Caco-2 (cell line): ENCODE data around the gene WDR72. TPM values are rescaled to one million over a fixed set of nuclear protein-coding genes. Genes with fewer than 3 reads are reported as not detected.

Source experiments
- BruUV-seq: library from RNA; stranded (reverse); fragments of 400-500 nt; replicated peaks from 2 replicates; lab custom pipeline; 2021; lab: Mats Ljungman, UMichigan
- CTCF ChIA-PET: fragments of 300-600 bp; sonication (Branson Sonifier 250); formaldehyde crosslinking; loops from one replicate; lab custom pipeline; 2022; ENCODE audit warnings: antibody characterized with exemption; lab: Charles Lee
- POLR2A ChIA-PET: fragments of 300-600 bp; sonication (Branson Sonifier 250); formaldehyde crosslinking; loops from one replicate; lab custom pipeline; 2022; ENCODE audit warnings: antibody characterized with exemption; lab: Charles Lee
- DNase-seq, 2 experiments: peaks; one replicate each; pipeline versions ENCODE4 v3.0.0 to v3.0.0-alpha.2; 2020 to 2022
- H3K27me3 ChIP-seq: replicated peaks from 2 replicates; pipeline ENCODE4 v1.6.0; 2011; ENCODE audit warnings: low read length; ENCODE audit not compliant: control insufficient read depth, insufficient read depth
- H3K36me3 ChIP-seq: 2 replicates; pipeline ENCODE4 v1.5.1; 2011; ENCODE audit warnings: low read length; ENCODE audit not compliant: control insufficient read depth, insufficient read depth
- H3K4me1 ChIP-seq: fragments of 250-450 bp; sonication (Bioruptor Pico); 2 replicates; pipeline ENCODE4 v1.5.1; 2020; ENCODE audit warnings: mild to moderate bottlenecking
- H3K4me3 ChIP-seq: 2 replicates; pipeline ENCODE4 v1.5.1; 2011; ENCODE audit warnings: low read depth, mild to moderate bottlenecking, control low read depth, low read length
- H3K9me3 ChIP-seq: fragments of 250-450 bp; sonication (Bioruptor Pico); 2 replicates; pipeline ENCODE4 v1.5.1; 2020; ENCODE audit warnings: mild to moderate bottlenecking, moderate library complexity
- H3K27ac Mint-ChIP-seq: one replicate; pipeline ENCODE4 v1.8.0; 2022; ENCODE audit warnings: mixed read lengths; ENCODE audit not compliant: unreplicated experiment
- H3K27me3 Mint-ChIP-seq: one replicate; pipeline ENCODE4 v1.8.0; 2022; ENCODE audit warnings: mixed read lengths; ENCODE audit not compliant: insufficient read depth, unreplicated experiment
- H3K36me3 Mint-ChIP-seq: one replicate; pipeline ENCODE4 v1.8.0; 2022; ENCODE audit warnings: mild to moderate bottlenecking, mixed read lengths; ENCODE audit not compliant: insufficient read depth, unreplicated experiment
- H3K4me1 Mint-ChIP-seq: one replicate; pipeline ENCODE4 v1.8.0; 2022; ENCODE audit warnings: low read depth, mixed read lengths; ENCODE audit not compliant: unreplicated experiment
- H3K4me3 Mint-ChIP-seq: one replicate; pipeline ENCODE4 v1.8.0; 2022; ENCODE audit warnings: mild to moderate bottlenecking, moderate library complexity, mixed read lengths; ENCODE audit not compliant: unreplicated experiment
- H3K9me3 Mint-ChIP-seq: one replicate; pipeline ENCODE4 v1.8.0; 2022; ENCODE audit warnings: mixed read lengths; ENCODE audit not compliant: unreplicated experiment
- CTCF ChIP-seq, 2 experiments: fragments of 200-600 bp in 1 of 2; IDR thresholded peaks; 1 replicate in 1 of 2; 2 replicates in 1 of 2; pipeline versions ENCODE4 v1.5.1 to v1.8.0; 2011 to 2022; ENCODE audit warnings: antibody characterized with exemption in 1 of 2, control low read depth in 1 of 2, inconsistent platforms in 1 of 2, low read depth in 1 of 2, low read length in 1 of 2, mild to moderate bottlenecking in 1 of 2, moderate library complexity in 1 of 2; ENCODE audit not compliant: insufficient read depth in 1 of 2, severe bottlenecking in 1 of 2, unreplicated experiment in 1 of 2
- intact Hi-C: fragments of 100-400 bp; cut with micrococcal nuclease; formaldehyde crosslinking; loops from one replicate; pipeline ENCODE4 v1.10.0; 2022; ENCODE audit not compliant: unreplicated experiment
- total RNA-seq: library from RNA; stranded (reverse); gene quantifications from 2 replicates; pipeline ENCODE4 v1.2.3, GENCODE V29; 2022

WDR72 gene
- total RNA-seq, 1 experiment from 2014 or later, result 11.2 TPM

- intact Hi-C loops, result no loop called here
- no peaks in the 10 kb centered on the region for H3K9me3 Mint-ChIP-seq
- BruUV-seq, result no TSS peak
- Histone ChIP-seq H3K27me3 (no peaks in the 10 kb centered on the region), H3K4me3 (no peak overlapping the region), H3K9me3 (no peaks in the 10 kb centered on the region), H3K36me3 (no peaks in the 10 kb centered on the region), H3K4me1 (no peaks in the 10 kb centered on the region)
- H3K4me3 Mint-ChIP-seq, result no peak overlapping the region
- no peaks in the 10 kb centered on the region for H3K4me1 Mint-ChIP-seq
- TF ChIP-seq CTCF (IDR thresholded peaks at IDR 0.05; ENCODE audit: insufficient read depth in 1 of 2, low read depth in 1 of 2, low read length in 1 of 2, severe bottlenecking in 1 of 2, unreplicated experiment in 1 of 2), result no peak
- no peaks in the 10 kb centered on the region for H3K36me3 Mint-ChIP-seq
- ChIA-PET POLR2A (no interaction called here), CTCF (no interaction called here)
- H3K27me3 Mint-ChIP-seq, result peaks cover 2% of the 10 kb centered on the region
- no peak overlapping the region for H3K27ac Mint-ChIP-seq
- DNase-seq, result no peak
These were observed 286.6 kb downstream of the WDR72 start for GRCh38 chr15:53472883-53473282.

GRCh38 chr15:53472210-53472609 lies 287.3 kb downstream of the WDR72 start:
- Histone ChIP-seq H3K27me3 (no peaks in the 10 kb centered on the region; the same call in 1 of the 2 replicates), H3K36me3 (no peaks in the 10 kb centered on the region), H3K4me1 (no peaks in the 10 kb centered on the region), H3K9me3 (no peaks in the 10 kb centered on the region), H3K4me3 (no peak overlapping the region)
- POLR2A ChIA-PET, result no interaction called here
- TF ChIP-seq CTCF (IDR thresholded peaks at IDR 0.05; ENCODE audit: insufficient read depth in 1 of 2, low read depth in 1 of 2, low read length in 1 of 2, severe bottlenecking in 1 of 2, unreplicated experiment in 1 of 2), result no peak
- Mint-ChIP-seq H3K9me3 (no peaks in the 10 kb centered on the region), H3K27ac (no peak overlapping the region), H3K27me3 (peaks cover 2% of the 10 kb centered on the region), H3K4me1 (no peaks in the 10 kb centered on the region), H3K4me3 (no peak overlapping the region), H3K36me3 (no peaks in the 10 kb centered on the region)
- CTCF ChIA-PET, result no interaction called here
- DNase-seq, result no peak
- no TSS peak for BruUV-seq
- intact Hi-C loops, result no loop called here

GRCh38 chr15:53470743-53471142 lies 288.7 kb downstream of the WDR72 start:
- BruUV-seq, result no TSS peak

More at GRCh38 chr15:53470743-53471142, 288.7 kb downstream of the WDR72 start:
- H3K27me3 ChIP-seq, result no peaks in the 10 kb centered on the region; the same call in 1 of the 2 replicates
- no peaks in the 10 kb centered on the region for H3K4me1 Mint-ChIP-seq
- intact Hi-C loops, result no loop called here
- ChIA-PET POLR2A (no interaction called here), CTCF (no interaction called here)
- peaks cover 2% of the 10 kb centered on the region for H3K27me3 Mint-ChIP-seq
- H3K4me3 Mint-ChIP-seq, result no peak overlapping the region
- H3K4me1 ChIP-seq, result no peaks in the 10 kb centered on the region
- H3K36me3 Mint-ChIP-seq, result no peaks in the 10 kb centered on the region
- no peaks in the 10 kb centered on the region for H3K36me3 ChIP-seq
- H3K9me3 Mint-ChIP-seq, result no peaks in the 10 kb centered on the region
- no peaks in the 10 kb centered on the region for H3K9me3 ChIP-seq
- no peak for DNase-seq
- no peak for TF ChIP-seq CTCF (IDR thresholded peaks at IDR 0.05; ENCODE audit: insufficient read depth in 1 of 2, low read depth in 1 of 2, low read length in 1 of 2, severe bottlenecking in 1 of 2, unreplicated experiment in 1 of 2)
- no peak overlapping the region for H3K4me3 ChIP-seq
- H3K27ac Mint-ChIP-seq, result no peak overlapping the region
